ENCODE data around the gene ESYT2.

Gene ESYT2

DNA sequence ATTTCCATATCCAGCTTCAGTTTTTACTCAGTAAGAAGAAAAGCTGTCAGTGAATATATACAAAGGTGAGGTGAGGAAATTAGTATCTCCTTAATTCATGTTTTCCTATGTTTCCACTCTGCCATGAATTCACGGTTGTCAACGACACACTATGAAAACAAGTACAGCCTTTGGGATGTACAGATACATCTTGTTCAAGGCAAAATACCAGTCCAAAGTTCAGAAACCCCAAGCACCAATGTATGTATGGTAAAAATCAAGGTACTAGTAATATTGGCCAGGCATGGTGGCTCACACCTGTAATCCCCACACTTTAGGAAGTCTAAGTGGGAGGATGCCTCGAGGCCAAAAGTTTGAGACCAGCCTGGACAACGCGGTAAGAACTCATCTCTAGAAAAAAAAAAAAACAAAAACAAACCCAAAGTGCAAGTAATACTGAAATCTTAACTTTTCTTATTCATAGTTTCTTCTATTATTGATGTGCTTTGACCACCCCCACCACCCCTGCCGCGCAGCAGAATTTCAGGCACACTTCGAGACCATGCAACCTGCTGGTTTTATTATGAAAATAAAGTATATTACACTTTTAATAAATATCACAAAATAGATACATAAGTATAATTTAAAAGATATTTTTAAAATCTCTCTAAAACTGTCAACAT, 3.5 kb downstream of the ESYT2 start:
- no peak for DNase-seq

DNA sequence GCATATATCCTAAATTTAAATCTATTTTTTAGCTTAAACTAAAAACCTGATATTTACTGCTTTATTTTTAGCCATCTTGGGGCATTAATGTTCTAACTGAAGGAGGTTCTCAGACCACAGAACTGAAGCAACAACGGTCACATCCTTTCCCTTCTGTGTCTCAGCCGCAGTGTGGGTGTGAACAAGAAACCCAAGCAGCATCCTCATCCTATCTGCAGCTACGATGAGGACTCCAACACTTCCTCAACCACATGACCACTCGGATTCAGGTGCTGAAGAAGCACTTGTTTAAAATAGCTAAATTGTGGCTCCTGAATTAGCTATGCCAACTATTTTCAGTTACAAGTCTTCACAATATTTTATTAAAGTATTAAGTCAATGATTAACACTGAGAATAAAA, 5.3 kb downstream of the ESYT2 start:
- DNase-seq, result peak; percentile 83

DNA sequence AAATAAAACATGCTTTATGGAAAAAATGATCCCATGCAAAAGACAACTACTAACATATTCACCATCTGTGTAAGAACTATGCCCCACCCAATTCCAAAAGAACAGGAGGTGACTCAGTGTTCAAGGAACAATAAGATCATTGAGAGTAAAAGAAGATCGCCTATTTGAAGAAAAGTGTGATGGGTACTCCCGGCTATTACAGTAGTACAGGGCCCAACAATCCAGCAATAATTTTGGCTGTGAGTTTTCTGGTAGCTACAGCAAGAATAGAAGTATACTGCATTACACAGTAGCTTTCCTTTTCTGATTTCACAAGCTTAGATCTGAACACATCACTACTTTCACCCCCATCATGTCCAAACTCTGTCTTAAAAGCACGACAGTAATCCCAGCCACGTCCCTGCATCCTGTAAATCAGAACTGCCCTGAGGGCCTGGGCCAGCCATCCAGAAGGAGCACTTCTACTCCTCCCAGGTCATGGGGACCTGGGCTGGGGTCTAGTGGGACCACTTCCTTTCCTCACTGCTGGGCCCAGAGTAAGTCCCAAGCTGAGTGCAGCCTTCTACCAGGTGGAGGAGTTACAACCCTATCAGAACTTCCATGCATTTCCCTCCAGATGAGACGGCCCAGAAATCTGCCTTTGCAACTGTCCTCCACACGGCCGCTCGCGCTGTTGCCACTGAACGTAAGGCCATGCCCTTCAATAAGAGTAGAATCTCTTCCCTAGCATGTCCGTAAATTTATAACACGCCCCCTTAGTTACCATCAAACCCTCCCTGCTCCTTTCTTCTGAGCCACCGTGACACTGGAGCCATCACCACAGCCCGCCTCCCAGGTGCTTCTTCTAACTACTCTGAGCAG, 7.9 kb downstream of the ESYT2 start:
- no peak for DNase-seq

DNA sequence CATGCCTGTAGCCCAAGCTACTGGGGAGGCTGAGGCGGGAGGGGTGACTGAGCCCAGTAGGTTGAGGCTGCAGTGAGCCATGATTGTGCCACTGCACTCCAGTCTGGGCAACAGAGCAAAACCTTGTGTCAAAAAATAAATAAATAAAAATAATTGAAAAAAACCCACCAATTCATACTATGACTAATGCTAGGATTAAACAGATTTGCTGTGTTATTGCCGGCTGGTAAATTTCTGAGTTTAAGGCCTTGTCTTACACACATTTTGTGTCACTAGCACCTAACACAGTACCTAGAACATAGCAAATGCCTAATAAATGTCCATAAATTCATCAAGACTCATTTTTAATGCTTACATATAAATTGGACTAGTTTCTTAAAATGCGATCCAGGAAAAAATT, 8.7 kb downstream of the ESYT2 start:
- DNase-seq, result no peak

DNA sequence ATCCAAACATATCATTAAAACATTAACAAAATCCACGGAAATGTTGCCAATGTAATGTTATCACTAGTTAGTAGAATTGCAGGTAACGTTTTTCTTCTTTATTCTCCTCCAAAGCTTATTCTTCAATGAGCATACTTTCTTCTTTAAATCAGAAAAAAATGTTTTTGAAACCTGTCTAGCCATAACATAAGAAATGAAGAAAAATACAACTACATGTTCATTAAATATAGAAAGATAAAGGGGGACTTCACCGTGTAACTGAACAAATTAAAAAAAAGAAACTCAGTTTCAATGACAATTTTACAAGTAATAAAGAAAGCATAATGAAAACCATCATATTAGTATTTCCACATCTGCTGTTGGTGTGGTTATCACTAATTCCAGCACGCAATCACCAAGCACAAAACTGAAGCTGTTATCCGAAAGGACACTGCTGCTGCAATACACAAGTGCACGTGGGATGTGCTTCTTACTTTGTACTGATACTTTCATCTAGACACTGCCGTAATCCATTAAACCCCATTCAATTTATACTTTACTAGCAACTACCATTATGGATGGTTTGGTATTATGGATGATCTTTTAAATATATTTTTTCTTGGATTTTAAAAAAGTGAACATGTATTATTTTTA, 9.6 kb downstream of the ESYT2 start:
- no peak for DNase-seq

DNA sequence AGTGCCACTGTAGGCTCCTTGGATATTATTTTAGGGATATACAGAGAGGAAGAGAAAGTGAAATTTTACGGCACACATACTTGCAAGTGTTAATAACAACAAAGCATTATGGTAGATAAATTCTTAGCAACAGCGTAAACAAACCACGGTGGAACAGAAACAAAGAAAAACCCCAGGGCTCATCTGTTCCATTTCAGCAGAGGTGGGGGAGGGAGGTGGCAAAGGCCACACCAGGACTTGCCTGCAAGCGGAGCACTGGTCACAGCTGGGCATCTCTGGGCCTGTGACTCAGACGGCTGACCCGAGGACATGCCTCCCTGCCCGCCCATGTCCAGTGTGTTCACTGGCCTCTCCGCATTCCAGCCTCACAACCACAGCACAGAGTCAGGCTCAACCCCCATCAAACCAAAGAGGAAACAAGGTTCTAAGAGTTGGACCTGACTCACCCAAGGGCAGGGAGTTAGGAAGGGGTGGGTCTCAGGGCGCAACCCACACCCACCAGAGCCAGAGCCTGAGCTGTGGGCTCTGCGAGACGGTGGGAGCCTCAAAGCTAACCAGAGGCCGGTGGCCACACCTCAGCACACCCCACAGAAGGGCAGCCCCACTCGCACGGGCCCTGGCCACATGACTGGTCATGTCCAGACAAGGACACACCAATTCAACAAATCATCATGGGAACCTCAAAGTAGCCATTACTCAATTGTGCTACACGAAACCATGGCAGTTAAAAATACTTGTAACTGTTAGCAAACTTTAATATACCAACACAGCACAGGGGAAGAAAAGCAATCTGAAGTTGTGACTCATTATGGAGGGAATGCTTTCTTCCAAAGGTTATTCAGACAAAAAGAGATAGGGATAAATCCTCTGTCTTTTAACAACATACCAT, 10.7 kb downstream of the ESYT2 start:
- DNase-seq, result peak; percentile 52

DNA sequence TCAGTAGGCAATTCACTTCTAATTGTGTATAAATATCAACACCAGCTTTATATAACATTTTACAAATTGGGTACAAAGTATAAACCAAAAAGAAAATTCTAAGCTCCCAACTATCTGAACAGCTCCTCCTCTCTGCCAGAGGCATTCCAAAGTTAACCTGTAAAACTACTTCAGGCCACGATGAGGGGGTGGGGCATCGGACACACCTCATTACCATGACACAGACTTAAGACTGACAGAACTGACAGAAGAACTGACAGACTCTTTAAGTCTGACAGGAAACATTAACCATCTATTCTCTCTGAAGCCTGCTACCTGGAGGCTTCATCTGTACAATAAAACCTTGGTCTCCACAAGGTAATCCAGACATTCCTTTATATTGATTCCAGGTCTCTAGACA, 12.3 kb downstream of the ESYT2 start:
- DNase-seq, result no peak

DNA sequence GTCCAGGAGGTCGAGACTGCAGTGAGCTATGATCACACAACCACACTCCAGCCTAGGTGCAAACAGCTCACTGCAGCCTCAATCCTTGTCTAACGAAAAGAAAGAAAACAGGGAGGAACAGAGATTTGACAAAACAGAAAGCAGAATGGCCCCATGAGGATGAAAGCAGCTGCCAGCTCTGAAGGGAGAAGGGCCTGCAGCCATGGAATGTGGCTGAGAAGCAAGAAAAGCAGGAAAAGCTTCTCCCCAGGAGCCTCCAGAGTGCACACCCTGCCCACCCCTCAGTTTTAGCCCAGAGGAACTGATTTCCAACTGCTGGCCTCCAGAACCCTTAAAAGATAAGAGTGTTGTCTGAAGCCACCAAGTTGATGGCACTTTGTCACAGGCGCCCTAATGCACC, 13.0 kb downstream of the ESYT2 start:
- DNase-seq, result no peak

DNA sequence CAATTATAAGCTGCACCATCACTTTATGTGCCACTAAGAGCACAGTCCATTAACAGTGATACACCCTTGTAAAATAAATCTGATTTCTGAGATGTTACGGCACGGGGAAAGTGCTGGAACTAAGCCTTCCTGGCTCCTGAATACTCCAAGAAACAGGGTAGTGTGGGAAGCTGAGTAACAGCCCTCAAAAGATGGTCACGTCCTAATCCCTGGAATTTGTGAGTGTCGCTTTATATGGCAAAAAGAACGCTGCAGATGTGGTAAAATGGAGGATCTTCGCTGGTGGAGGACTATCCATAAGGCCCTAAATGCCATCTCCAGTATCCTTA, 13.5 kb downstream of the ESYT2 start:
- no peak for DNase-seq

DNA sequence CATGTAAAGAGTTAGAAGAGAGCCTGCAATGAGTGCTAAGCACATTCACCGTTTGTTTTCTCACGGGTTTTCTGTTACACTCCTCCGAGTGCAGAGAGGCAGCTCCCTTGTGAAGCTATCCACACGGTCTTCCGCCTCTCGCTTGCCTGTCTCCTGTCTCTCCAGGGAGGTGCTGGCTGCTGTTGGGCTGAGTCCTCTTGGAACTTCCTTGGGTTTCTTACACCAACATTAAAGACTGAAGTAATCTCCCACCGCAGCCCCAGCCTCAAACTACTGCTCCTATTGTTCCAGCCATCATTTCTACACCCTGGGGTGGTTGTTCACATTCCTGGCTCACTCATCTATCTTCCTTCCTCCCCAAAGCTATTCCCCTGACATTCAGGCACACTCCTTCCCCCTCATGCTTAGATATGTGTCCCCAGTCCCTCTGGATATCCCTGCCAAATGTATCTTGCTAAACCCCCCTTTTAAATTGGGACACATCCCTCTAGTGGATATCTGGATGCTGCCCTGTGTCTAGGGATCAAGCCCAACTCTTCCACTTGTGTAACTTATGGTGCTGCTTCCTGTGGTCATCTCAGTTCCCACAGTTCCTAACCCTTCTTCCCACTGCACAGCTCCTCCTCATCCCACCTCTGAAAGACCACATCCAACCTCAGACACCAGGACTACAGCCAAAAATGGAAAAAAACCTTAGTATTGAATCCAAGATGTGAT, 14.1 kb downstream of the ESYT2 start:
- DNase-seq, result no peak

DNA sequence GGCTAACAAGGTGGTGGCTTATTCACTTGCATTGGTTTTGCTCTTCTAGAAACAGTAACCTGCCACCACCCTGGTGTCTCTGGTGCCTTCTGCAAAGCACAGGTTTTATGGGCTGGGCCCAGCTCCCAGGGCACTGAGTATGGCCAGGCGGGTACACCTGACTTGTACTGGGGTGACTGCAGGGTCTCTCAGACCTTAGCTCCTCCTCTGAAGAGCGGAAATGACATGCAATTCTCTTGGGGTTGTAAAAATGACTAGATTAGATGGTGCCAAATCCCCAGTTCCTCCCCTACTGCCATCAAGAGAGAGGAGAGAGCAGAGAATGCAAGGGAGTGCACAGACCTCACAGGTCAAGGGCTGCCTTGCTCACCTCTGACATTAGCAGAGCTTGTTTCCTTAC, 14.7 kb downstream of the ESYT2 start:
- DNase-seq, result no peak

DNA sequence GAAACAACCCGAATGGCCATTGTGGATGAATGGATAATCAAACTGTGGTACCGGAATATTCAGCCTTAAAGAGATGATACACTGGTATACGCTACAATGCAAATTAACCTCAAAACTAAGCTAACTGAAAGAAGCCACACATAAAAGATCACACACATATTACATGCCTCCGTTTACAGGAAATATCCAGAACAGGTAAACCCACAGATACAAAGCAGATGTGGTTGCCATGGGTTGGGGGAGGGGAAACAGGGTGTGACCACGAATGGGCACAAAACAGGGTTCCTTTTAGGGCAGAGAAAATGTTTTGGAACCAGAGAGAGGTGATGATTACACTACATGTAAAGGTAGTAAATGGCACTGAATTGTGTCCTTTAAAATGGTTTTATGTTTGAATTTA, 16.6 kb downstream of the ESYT2 start:
- no peak for DNase-seq

DNA sequence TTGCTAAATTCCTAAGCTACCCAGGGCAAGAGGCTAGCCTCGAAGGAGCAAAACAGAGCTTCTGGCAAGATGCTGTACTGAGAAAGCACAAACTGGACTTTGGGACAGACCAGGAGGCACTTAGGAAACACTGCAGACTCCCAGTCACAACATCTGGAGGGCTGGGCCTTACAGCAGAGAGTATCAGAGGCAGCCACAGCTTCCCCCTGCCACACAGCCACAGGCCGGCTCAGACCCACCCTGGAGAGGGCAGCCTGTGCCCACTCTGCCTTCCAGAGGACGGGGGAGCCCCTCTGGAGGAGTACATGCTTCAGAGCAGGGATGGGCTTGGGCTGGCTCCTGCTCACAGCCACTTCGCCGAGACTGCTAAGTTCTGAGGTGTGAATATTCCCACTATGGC, 17.4 kb downstream of the ESYT2 start:
- no peak for DNase-seq

DNA sequence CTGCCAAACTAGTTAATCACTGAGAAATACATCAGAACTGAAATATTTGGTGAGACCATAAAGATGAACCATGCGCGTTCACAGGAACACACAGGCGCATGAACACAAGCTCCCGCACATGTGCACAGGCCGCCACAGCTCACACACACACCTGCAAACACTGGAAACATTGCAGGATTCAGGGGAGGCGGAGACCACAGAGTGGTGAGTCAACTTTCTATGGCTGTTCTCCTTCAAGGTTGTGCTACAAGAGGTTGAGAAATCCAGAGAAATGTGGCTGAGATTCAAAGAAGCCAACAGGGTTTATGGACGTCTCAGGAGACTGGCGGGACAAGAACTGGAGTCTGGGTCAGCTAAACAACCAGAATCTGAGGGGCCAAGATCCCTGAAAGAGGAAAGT, 17.8 kb downstream of the ESYT2 start:
- no peak for DNase-seq

DNA sequence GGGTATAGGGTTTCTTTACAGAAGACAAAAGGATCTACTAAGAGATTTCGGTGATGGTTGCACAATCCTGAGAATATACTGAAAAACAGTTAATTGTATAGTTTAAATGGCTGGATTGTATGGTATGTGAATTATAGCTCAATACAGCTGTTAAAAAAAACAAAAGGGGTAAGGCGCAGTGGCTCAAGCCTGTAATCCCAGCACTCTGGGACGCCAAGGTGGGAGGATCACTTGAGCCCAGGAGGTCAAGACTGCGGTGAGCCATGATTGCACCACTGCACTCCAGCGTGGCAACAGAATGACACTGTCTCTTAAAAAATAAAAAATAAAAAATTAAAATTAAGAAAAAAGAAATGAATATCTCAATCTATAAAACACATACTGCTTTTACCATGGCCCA, 18.5 kb downstream of the ESYT2 start:
- DNase-seq, result no peak

DNA sequence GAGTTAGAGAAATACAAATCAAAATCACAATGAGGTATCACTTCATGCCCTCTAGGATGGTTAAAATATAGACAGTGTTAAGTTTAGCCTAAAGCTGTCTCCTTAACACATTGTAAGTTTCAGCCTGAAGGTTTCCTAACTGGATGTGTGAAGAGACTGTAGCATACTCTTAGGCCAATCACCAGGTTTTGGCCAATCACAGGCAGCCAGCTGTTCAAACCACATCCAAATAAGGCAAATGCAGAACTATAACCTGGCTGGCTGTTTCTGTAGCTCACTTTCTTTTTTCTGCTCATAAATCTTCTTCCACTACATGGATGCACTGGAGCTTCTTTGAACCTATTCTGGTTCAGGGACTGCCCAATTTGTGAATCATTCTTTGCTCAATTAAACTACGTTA, 19.7 kb downstream of the ESYT2 start:
- peak; percentile 8 for DNase-seq

DNA sequence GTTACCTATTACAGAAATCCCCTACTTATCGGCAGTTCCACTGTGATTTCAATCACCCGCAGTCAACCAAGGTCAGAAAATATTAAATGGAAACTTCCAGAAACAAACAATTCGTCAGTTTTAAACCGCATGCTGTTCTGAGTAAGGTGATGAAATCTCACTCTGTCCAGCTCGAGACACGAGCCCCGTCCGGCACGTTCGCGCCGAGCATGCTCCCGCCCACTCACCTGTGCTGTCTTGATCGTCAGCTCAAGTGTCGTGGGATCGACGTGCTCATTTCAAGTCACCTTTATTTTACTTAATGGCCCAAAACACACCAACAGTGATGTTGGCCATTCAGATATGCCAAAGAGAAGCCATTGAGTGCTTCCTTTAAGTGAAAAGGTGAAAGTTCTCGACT, 21.2 kb downstream of the ESYT2 start:
- no peak for DNase-seq

DNA sequence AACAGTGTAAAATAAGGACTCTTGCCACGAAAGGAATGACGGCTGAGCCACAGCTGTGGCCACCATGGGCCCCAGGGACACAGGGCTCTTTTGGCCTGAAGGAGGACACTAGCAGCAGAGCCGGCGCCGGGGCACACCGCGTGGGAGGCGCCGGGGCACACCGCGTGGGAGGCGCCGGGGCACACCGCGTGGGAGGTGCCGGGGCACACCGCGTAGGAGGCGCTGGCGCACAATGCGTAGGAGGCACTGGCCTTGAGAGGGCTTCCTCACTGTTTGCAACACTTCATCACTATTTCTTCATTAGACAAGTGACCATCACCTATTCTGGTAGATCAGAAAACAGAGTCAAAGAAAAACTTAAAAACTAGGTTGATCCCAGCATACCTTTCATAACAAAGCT, 23.4 kb downstream of the ESYT2 start:
- no peak for DNase-seq

DNA sequence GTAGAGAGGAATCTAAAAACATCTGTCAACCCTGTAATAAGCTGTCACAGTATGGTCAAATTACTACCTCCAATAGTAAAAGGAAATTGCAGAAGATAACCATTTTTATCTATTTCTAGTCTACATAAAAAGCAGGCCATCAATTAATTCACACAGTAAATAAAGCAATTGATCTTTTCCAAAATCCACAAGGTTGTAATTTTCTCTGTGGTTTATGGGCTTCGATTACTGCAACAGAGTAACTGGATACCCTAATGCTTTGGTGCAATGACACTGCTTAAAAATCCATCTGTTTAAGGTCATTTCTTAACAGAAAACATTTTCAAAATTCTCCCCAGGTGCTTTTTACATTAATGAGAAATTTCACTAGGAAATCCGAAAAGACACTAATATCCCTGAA, 23.9 kb downstream of the ESYT2 start:
- no peak for DNase-seq

DNA sequence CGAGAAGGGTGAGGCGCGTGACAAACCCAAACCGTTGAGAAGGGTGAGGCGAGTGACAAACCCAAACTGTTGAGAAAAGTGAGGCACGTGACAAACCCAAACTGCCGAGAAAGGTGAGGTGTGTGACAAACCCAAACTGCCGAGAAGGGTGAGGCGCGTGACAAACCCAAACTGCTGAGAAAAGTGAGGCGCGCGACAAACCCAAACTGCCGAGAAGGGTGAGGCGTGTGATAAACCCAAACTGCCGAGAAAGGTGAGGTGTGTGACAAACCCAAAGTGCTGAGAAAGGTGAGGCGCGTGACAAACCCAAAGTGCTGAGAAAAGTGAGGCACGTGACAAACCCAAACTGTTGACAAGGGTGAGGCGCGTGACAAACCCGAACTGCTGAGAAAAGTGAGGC, 25.0 kb downstream of the ESYT2 start:
- DNase-seq, result no peak

DNA sequence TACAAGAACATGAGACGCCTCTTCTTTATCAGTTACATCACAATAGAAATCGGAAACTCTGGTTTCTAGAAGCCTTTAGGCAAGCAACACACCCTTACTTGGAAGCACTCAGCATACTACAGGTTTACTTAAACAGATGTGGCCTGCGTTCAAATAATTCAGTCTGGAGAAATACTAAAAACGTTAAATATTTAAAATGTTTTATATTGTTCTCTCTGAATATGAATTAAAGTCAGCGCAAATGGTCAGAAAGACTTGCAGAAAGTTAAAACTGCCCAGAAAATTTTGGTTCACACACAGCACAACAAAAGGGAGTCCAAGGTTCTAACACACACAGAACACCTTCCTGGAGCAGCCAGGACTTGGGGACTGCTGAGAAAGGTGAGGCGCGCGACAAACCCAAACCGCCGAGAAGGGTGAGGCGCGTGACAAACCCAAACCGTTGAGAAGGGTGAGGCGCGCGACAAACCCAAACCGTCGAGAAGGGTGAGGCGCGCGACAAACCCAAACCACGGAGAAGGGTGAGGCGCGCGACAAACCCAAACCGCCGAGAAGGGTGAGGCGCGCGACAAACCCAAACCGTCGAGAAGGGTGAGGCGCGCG, 25.8 kb downstream of the ESYT2 start:
- no peak for DNase-seq

Data from GDM1 (cell line).